Measurements from ENCODE around the gene GOLPH3L.
A peak's percentile ranks its signal among the peaks of the same experiment; 100 is the strongest.
"Not testable (repeated sequence)": the region's sequence is repeated elsewhere in the genome, so short reads cannot be mapped to it uniquely, and the experiment has no call there.

The GOLPH3L gene

DNA sequence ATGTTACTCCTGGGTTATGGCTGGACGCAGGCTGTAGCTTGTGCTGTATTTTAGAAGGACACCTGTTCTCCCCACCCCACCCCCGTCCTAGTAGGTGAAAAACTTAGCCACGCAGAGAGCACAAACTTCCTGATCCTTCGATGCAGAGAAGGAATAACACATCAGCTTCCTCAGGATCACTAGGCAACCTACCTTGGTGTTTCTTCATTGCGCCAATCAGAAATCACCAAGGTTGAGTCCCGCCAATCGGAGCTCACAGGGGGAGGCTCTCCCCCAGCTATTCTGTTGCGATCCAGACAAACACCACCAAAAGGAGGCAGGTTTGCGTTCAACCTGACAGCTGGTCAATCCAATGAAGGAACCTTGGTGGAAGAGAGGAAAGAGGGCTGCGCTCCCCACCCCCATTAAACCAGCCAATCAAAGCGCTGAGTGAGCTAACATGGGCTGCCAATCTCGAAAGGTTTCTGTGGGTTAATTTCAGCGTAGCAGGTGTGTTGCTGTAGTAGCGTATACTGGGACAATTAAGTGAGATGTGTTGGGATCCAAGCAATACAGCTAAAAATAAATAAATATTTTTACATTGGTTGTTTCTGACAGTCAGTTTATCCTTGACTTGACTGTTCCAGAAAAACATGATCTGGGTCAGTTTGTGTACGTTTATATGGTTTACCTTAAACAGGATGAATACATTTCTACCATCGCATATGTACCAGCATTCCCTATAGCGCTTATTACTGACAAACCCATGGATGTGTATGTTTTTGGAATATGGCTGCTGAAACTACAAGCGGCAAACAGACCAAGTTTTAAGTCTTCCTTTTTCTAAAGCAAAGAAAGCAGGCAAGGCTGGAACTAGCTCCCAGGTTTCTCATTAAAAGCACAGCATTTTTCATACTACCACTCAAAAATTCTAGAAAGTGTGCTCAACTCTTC, at the start of gene GOLPH3L:
TSS of gene GOLPH3L (minus strand) at position 160 of the 933 bp plus-strand sequence. CDS start 2,316 bp downstream, outside the sequence.
- peak; percentile 92 for DNase-seq (ENCODE audit: low read depth)

DNA sequence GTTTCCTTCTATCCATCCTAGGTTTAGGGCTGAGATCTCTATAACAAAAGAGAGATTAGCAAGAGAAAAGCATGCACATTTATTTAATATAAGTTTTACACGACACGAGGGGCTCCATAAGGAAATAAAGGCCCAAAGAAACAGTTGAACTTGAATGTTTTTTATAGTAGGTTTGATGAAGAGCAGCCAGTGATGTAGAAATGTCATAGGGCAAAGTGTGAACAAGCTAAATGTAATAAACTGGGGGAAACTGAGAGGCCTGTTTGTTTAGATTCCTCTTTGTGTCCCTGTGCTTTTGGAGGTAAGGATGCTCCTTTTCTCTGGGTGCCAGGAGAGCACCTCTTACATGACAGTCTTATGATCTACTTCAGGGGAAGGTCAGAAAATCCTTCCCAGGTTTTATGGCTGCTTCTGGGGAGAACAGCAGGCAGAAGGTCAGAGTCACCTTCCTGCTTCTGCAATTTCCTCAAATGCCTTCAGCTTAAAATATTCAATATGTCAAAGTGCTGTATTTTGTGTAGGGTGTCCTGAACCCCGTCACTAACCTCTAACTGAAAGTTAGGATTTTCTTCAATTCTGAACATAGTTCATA, 33.3 kb upstream of the GOLPH3L start:
- DNase-seq (ENCODE audit: low read depth), result no peak

DNA sequence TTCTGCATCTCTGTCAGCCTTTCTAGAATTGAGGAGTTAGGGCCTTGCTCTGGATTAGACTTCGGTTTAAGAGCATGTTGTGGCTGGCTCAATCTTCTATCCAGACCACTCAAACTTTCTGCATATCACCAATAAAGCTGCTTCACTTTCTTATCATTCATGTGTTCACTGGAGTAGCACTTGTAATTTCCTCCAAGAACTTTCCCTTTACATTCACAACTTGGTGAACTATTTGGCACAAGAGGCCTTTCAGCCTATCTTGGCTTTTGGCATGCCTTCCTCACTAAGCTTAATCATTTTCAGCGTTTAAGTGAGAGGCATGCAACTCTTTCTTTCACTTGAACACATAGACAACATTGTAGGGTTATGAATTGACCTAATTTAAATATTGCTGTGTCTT, 27.4 kb upstream of the GOLPH3L start:
- no peak for DNase-seq (ENCODE audit: low read depth)

DNA sequence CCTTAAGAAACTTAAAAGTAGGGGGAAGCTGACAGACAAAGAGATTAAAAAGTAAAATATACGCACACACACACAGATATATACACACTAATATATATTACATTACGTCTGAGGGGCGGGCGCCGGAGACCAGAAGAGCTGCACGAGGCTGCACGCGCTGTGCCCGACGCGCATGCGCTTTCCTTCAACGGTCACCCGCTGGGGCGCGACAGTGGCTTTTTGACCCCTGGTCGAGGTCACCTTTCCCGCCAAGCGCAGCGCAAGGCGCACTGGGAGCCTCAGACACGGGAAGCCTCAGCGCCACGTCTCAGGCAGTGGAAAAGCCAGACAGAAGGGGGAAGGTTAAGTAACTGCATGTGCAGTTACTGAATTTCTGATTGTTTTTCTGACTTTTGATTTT, 23.7 kb upstream of the GOLPH3L start, which contains the start of gene HORMAD1:
TSS of gene HORMAD1 (minus strand) at position 193 of the 400 bp plus-strand sequence. CDS start 1,390 bp downstream, outside the sequence.
- no peak for DNase-seq (ENCODE audit: low read depth)

DNA sequence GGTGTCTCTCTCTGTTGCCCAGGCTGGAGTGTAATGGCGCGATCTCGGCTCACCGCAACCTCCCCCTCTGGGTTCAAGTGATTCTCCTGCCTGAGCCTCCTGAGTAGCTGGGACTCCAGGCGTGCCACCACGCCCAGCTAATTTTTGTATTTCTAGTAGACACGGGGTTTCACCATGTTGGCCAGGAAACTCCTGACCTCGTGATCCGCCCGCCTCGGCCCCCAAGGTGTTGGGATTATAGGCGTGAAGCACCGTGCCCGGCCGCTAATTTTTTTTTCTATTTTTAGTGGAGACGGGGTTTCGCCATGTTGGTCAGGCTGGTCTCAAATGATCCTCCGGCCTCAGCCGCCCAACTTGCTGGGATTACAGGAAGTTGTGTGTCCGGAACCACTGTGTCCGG, 23.1 kb upstream of the GOLPH3L start:
- no peak for DNase-seq (ENCODE audit: low read depth)

DNA sequence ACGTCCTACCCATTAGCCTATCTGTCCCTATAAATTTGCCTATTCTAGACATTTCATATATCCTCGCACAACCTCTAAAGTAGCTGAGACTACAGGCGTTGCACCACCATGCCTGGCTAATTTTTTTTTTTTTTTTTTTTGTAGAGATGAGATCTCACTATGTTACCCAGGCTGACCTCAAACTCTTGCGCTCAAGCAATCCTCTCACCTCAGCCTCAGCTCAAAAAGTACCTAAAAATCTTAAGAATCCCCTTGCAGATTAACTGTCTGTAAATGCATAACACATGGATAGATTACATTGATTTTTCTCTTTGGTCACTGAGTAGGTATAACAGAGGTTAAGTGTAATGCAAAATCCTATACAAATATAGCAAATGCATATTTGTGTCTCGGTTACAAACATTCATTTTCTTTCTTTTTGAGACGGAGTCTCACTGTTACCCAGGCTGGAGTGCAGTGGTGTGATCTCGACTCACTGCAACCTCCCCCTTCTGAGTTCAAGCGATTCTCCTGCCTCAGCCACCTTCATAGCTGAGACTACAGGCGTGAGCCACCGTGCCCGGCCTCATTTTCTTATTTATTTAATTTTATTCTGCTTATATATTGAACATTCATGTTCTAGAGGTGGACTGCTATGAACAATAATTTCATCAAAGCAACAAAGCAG, 21.4 kb upstream of the GOLPH3L start:
- no peak for DNase-seq (ENCODE audit: low read depth)

DNA sequence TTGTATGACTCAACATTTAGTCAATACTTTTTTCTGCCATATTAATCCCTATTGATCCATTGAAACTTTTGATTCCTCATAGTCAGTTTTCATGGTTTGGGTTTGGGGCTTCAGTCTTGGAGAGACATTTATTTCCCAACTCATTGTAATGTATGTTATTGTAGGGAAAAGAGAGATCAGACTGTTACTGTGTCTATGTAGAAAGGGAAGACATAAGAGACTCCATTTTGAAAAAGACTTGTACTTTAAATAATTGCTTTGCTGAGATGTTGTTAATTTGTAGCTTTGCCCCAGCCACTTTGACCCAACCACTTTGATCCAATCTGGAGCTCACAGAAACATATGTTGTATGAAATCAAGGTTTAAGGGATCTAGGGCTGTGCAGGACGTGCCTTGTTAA, 12.1 kb upstream of the GOLPH3L start:
- not testable (repeated sequence) for DNase-seq (ENCODE audit: low read depth)

DNA sequence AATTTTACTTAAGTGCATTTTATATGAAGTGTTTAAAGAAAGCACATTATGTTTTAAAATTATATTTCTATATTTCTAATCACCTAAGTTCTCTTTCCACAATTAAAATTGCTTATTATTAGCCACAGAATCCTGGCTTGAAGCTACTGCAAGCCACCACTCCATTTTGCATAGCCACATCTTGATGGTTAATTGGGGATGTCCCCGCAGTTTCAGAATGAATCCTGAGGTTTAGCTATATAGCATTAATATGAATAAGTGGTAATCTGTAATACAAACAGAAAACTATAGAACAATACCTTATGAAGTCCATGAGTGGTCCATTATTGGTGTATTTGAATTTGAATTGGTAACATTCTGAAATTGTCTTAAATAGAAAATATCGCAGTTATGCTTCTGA, 11.6 kb upstream of the GOLPH3L start:
- no peak for DNase-seq (ENCODE audit: low read depth)

DNA sequence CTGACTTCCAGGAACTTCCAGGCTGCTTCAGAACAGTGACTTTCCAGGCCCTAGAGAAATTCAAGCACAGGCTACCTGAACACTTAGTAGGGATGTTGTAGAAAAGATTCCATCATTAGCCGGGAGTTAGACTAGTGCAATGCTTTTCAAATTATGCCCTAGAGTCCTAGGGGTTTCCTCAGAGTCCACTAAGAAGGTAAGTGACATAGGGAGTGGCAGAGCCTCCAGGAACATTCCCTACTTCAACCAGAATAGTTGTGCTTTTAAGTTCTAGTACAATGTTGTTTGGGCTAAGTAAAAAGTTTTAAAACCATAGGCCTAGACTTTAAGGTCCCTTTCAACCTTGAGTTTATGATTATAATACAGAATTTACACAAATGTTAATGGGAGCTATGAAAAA, 9.1 kb upstream of the GOLPH3L start:
- DNase-seq (ENCODE audit: low read depth), result no peak

DNA sequence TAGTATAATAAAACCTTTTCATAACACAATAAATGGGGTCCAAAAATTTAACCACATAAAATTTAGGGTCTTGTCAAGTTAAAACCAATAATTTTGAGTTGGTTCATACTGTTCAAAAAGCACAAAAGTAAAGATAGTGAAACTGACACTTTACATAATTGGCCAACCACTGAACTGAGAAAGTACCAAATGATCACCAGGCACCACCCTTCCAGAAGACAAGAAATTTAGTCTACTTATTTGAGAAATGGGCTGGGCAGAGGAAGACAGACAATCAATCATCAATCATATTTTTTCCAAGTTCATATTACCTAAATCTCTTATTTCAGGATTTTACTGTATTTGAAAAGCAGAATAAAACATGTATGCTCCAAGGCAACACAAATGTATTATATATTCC, 6.5 kb upstream of the GOLPH3L start:
- DNase-seq (ENCODE audit: low read depth), result no peak

DNA sequence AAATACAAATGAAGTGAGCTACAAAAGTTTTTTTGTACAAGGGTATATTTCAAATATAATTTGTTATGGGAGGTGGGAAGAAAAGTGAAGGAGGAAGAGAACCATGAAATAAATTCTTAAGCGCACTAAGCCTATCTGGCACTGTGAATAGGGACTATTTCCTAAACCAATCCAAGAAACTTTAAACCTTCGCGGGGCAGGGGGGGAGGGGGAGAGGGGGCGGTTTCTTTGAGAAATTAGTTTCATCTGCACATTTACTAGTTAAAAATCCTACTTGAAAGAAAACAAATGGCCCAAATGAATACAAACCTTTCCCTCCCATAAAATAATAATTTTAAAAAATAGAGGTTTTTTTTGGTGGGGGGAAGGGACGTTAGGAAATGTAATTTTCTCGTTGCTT, 364 bp downstream of the GOLPH3L start:
- no peak for DNase-seq (ENCODE audit: low read depth)

DNA sequence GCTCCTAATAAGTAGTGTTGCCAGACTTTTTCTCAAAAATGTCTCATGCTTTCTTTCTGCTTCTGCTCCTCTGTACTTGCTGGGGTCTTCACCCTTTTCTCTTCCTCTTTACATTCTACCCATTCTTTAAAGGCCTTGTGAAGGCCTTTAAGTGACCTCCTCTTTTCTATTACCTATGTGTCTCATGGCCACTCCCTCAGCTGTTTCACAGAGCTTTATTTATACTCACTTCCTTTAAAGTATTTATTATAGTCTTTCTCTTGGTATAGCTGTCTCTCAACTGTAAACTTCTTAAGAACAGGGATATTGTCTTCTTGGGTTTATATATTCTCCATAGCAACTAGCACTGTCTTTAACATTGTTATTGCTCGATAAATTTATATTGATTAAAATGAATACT, 792 bp downstream of the GOLPH3L start:
- DNase-seq (ENCODE audit: low read depth), result no peak

DNA sequence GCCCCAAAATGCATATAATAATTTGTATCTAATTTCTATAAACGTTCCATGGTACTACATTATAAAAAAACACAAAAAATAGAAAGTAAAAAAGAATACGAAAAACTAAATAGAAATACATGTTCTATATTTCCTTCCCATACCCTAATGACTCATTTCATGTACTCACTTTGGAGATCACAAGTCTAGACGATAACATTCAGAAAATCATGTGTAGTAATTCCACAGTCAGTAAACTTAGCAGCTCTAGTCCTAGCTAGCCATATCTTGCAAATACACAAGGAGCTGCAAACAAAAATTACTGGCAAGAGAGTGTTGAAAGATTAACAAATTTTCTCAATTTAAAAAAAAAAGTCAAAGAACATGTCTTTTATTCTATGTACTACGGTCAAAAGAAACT, 1.4 kb downstream of the GOLPH3L start:
- no peak for DNase-seq (ENCODE audit: low read depth)

DNA sequence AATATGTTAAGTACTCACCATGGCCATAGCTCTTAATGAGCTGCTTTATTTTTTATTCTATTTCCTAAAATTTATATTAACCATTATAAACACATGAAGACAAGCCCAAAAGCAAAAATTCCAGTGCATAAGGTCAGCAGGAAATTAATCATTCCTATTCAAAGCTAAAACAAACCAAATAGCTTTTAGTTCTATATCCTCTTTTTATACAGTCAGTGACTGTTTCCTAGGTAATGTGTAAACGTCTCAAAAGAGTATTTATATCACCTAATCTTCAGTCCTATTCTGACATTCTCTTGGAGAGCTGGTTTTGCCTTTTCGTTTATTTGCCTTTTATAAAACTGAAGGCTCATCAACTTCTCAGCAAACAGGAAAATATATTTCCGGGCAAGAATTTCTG, 4.2 kb downstream of the GOLPH3L start:
- DNase-seq (ENCODE audit: low read depth), result no peak

DNA sequence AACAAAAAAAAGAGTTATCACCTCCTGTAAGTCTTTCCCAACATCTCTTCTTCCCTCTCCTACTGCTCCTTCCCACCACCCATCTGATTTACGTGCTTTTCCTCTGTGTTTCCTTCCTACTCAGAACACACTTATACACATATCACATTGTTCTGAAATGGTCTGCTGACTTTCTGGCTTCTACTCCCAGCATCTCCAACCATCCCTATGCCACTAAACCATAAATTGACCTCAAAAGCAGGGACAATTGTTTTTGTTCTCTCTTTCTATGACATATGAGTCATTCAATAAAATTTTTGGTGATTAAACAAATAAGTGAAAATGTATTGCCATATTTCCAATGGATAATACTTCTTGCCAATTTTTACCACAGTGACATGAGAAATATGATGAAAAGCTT, 8.2 kb downstream of the GOLPH3L start:
- DNase-seq (ENCODE audit: low read depth), result no peak

DNA sequence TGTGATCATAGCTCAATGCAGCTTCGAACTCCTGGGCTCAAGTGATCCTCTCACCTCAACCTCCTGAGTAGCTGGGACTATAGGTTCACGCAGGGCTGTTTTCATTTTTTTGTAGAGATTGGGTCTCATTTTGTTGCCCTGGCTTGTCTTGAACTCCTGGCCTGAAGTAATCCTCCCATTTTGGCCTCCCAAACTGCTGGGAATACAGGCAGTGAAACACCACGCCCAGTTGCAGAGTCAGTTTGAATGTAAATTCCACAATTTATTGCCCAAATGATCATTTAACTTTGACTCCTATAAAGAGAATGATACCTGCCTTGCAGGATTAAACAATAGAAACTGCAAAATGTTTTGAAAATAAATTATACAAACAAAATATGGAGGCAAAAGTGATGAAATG, 10.7 kb downstream of the GOLPH3L start:
- no peak for DNase-seq (ENCODE audit: low read depth)

DNA sequence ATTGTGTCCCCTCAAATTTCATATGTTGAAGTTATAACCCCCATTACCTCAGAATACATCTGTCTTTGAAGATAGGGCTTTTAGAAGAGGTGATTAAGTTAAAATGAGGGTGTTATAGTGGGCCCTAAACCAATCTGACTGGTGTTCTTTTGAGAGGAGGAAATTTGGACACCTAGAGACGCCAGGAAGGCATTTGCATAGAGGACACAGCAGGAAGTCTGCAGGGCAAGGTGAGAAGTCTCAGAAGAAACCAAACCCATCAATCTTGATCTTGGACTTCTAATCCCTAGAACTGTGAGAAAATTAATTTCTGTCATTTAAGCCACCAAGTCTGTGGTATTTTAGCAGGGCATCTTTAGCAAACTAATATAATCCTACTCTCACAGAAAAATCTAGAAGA, 13.0 kb downstream of the GOLPH3L start:
- DNase-seq (ENCODE audit: low read depth), result no peak

DNA sequence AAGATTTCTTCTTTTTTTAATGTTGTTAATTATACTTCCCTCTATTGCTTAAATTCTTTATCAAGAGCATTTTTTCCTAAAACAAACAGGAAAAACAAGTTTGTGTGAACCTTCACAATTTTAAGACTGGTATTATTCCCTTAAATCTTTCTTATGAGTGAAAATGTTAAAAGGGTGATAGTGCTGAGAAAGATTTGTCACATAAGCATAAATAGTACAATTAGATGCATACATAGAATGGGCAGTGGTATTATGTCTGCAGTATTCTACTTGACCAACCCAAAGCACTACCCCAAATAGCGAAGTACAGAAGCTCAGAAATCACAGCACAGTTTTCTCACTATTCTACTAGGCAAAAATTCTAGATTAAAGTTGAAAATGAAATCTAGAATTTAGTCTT, 18.0 kb downstream of the GOLPH3L start:
- no peak for DNase-seq (ENCODE audit: low read depth)

DNA sequence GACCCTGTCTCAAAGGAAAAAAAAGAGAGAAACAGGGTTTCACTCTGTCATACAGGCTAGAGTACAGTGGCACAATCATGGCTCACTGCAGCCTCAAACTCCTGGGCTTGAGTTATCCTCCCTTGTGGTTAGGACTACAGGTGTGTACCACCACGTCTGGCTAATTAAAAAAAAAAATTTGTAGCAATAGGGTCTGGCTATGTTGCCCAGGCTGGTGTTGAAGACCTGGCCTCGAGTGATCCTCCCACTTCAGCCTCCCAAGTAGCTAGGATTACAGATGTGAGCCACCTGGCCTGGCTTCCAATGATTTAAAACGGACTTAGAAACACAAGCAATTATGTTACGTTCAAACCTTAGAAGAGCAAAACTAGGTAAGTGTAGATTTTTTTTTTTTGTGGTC, 22.1 kb downstream of the GOLPH3L start:
- DNase-seq (ENCODE audit: low read depth), result no peak

DNA sequence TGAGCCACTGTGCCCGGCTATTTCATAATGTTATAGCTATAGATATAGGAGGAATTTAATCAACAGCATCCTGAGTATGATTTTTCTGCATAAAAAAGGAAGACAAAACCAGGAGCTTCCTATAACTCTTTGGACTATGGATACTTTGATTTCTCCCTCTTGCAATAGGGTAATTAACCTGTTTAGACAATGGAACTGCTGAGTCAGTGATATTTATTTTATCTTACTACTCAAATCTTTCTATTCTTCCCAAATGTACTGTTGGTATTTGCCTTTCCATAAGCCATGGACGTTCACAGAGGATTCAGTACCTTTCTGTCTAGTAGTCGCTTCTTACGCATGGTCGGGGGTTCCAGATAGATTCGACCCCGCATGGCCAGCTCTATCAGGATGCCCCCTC, 33.6 kb downstream of the GOLPH3L start:
- no peak for DNase-seq (ENCODE audit: low read depth)

DNA sequence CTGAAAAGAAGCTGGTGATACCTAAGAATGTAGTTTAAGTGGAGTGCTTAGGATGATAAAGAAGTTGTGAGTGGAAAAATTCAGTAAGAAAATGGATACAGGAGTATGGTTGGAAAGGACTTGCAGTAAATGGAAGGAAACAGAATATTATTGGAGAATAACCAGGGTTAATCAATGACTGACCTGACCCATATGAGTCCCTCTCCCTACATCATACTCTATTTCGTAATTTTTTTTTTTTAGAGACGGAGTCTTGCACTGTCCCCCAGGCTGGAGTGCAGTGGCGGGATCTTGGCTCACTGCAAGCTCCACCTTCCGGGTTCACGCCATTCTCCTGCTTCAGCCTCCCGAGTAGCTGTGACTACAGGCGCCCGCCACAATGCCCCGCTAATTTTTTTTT, 34.1 kb downstream of the GOLPH3L start:
- no peak for DNase-seq (ENCODE audit: low read depth)

DNA sequence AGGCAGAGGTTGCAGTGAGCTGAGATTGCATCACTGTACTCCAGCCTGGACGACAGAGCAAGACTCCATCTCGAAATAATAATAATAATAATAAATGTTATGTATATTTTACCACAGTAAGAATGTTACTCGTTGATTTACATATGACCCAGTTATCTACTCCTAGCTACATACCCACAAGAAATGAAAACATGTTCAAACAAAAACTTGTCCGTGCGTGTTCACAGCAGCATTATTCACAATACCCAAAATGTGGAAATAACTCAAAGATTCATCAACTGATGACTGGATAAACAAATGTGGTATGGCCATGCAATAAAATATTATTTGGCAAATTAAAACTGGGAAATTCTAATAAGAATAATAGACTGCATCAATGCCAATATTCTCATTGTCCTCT, 35.8 kb downstream of the GOLPH3L start:
- no peak for DNase-seq (ENCODE audit: low read depth)

DNA sequence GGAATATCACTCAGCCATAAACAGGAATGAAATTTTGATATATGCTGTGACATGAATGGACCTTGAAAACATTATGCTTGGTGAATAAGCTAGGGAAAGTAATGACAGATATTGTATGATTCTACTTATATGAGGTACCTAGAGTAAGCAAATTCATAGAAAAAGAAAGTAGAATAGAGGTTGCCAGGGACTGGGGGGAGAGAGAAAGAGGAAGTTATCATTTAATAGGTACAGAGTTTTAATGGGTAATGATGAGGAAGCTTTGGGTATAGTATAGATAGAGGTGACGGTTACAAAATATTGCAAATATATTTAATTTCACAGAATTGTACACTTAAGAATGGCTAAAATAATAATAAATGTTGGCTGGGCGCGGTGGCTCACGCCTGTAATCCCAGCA, 36.4 kb downstream of the GOLPH3L start:
- no peak for DNase-seq (ENCODE audit: low read depth)
